T-helper 1 cell treated with Interleukin-12 subunit alpha and Interleukin-12 subunit beta and Interleukin-4 antibody, amounts not matched to agents 30 ng/mL and 1 ng/mL, for 36 hours (primary cell): Measurements from ENCODE around the gene ANKRD34A. TPM values are rescaled to one million over a fixed set of nuclear protein-coding genes. Genes with fewer than 3 reads are reported as not detected.

Experiments
- intact Hi-C: fragments of 100-400 bp; cut with micrococcal nuclease; formaldehyde crosslinking; loops from one replicate; pipeline ENCODE4 v1.15.1; 2024
- total RNA-seq: library from RNA; stranded (reverse); gene quantifications from 2 replicates; pipeline ENCODE4 v1.2.3, GENCODE V29; 2022

ANKRD34A gene
- total RNA-seq, 1 donor from 2014 or later: 1.2 TPM

GRCh38 chr1:145918144-145918991, 46.0 kb downstream of the ANKRD34A start, which contains the start of gene PEX11B:
PEX11B (minus strand) TSS chr1:145918717; CDS start chr1:145918688, 29 bp downstream.
- intact Hi-C loops: loop anchor here (1.0 to 2.0 kb wide), 10 partner anchors 8 to 118 kb away; partner anchors contain the start of genes ANKRD34A, ANKRD35, ITGA10 and LIX1L

GRCh38 chr1:145917595-145917994, 46.8 kb downstream of the ANKRD34A start:
- intact Hi-C loops: no loop called here

- intact Hi-C loops: no loop called here
Observed at GRCh38 chr1:145916745-145917144, 47.6 kb downstream of the ANKRD34A start.

- intact Hi-C loops: no loop called here
Observed at GRCh38 chr1:145912128-145912641, 52.2 kb downstream of the ANKRD34A start.

Other genes starting within 250 kb of the ANKRD34A start
- 0.17 TPM in 1 of 2 replicates, not detected in the other for gene CD160, start 245.1 kb downstream of the ANKRD34A start, total RNA-seq
- gene RNF115, start 140.5 kb downstream of the ANKRD34A start, total RNA-seq: 18.1 and 19.9 TPM in 2 replicates
- 32.8 and 35.3 TPM in 2 replicates for gene POLR3C, start 140.4 kb downstream of the ANKRD34A start, total RNA-seq
- gene NUDT17, start 118.9 kb downstream of the ANKRD34A start, total RNA-seq: 2.9 and 3.6 TPM in 2 replicates
- 25.5 and 27.3 TPM in 2 replicates for gene PIAS3, start 105.5 kb downstream of the ANKRD34A start, total RNA-seq
- 0.83 and 0.88 TPM in 2 replicates for gene ANKRD35, start 78.7 kb downstream of the ANKRD34A start, total RNA-seq
- gene ITGA10, start 54.5 kb downstream of the ANKRD34A start, total RNA-seq: 1.6 and 1.7 TPM in 2 replicates
- gene PEX11B, start 45.9 kb downstream of the ANKRD34A start, total RNA-seq: 30.9 and 37.5 TPM in 2 replicates
- gene RBM8A, start 37.1 kb downstream of the ANKRD34A start, total RNA-seq: 196 and 197 TPM in 2 replicates
- 38.9 and 39.0 TPM in 2 replicates for gene LIX1L, start 6.6 kb downstream of the ANKRD34A start, total RNA-seq
- 17.8 and 21.0 TPM in 2 replicates for gene POLR3GL, start 115 bp upstream of the ANKRD34A start, total RNA-seq
- gene TXNIP, start 32.0 kb upstream of the ANKRD34A start, total RNA-seq: 456 and 471 TPM in 2 replicates
- not detected in 2 replicates for gene HJV, start 57.2 kb upstream of the ANKRD34A start, total RNA-seq
- gene NBPF10, start 180.2 kb upstream of the ANKRD34A start, total RNA-seq: 5.8 and 6.3 TPM in 2 replicates